Stimulated activated CD8-positive, alpha-beta memory T cell treated with anti-CD3 and anti-CD28 coated beads, Interleukin-4, amount 100 ng/mL, for 4 hours (primary cell): ENCODE results near the gene CACNA2D4.
"Not testable (repeated sequence)": the region's sequence is repeated elsewhere in the genome, so short reads cannot be mapped to it uniquely, and the experiment has no call there.

Source experiments
- DNase-seq, 2 donors: peaks; one replicate each; pipeline ENCODE4 v3.0.0-alpha.2; 2020; ENCODE audit warnings: low read depth in 2 of 2, low spot score in 1 of 2

Gene CACNA2D4

DNA sequence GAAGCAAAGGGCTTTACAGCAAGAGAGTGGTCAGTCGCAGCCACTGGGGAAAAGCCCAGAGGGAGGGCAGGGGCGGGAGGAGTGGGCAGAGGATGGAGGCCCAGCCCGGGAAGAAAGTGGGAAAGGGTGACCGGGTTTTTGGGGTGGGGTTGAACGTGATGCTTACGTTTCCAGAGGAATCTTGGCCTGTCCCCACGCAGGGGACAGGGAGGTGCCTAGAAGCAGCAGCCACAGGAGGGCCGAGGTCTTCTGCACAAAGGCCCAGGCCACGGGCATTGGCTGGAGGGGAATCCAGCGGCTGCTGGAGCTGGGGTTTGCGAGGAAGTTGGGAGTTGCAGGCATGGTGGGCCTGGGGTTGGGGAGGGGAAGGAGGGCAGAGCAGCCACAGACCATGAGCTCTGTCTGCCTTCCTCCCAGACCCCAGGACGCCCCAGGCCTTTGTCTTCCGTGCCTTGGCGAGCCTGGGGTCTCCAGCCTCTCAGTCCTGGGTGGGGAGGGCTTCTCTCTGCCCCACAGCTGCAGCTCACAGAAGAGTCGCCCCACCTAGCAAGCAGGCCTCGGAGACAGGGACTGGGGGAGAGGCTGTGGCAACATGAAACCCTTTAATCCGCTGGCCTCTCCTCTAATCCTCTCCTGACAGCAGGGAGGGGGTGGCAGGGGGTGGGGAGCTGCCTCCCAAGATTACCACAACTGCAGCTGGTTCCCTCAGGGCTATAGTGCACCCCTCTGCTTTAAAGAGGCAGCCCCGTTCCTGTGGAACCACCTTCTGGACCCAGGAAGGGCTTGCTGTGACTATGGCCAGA, at the start of gene CACNA2D4:
Gene CACNA2D4 (minus strand): TSS at position 572 of the 803 bp plus-strand sequence. CDS start 179 bp downstream, at position 393.
- no peak for DNase-seq

DNA sequence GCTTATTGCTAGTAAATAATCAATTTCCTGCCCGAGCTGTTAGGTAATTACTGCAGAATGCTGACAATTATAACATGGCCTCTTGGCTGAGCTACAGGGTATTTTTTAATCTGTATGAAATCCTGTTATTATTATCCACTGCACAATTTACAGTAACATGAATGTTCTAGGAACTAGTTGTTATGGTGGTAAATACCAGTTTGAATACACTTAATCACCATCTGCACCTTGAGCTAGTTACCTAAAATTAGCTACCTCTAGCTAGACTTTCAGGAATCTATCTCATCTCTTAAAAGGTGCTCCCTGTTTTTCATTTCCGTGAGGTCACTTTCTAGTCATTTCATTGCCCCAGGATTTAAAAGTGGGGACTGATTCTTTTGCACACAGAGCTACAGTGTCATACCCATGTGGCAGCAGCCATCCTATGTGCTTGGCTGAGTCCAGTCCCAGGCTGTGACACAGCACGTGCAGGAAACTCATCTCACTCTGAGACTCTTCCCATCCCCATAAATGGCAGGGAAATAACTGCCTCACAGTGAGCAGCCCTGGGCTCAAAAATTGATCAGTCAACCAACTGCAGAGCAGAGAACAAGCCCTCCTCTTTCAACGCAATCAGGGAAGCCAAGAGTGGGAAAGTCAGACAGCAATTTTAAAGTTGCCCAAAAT, 48.2 kb upstream of the CACNA2D4 start:
- DNase-seq = no peak

- no peak for DNase-seq
These were observed 47.5 kb upstream of the CACNA2D4 start for GRCh38 chr12:1965916-1966315.

- DNase-seq = no peak
These were observed 43.9 kb upstream of the CACNA2D4 start for GRCh38 chr12:1962051-1963020.

GRCh38 chr12:1956716-1957115, 38.3 kb upstream of the CACNA2D4 start:
- DNase-seq = no peak

- DNase-seq = no peak
These were observed 31.5 kb upstream of the CACNA2D4 start for GRCh38 chr12:1949771-1950470.

DNA sequence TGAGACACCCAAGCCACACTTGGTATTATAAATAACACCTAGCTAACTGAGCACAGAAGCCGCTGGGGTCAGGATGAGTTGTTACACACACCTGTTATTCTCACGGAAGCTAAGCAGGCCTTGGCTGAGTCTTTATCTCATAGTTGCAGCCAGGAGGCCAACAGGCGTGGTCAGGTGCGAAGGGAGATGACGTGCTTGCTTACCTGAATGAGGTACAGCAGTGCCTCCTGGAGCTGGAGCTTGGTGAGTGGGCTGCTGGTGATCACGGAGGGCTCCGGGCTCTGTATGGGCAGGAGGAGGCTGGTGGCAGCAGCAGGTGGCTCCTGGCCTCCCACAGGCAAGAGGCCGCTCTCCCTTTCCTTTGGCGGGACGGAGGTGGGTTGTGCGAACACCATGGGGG, 30.4 kb upstream of the CACNA2D4 start:
- no peak for DNase-seq

- no peak for DNase-seq
These were observed 28.6 kb upstream of the CACNA2D4 start for GRCh38 chr12:1947081-1947480.

- DNase-seq = no peak
These were observed 27.8 kb upstream of the CACNA2D4 start for GRCh38 chr12:1946296-1946695.

DNA sequence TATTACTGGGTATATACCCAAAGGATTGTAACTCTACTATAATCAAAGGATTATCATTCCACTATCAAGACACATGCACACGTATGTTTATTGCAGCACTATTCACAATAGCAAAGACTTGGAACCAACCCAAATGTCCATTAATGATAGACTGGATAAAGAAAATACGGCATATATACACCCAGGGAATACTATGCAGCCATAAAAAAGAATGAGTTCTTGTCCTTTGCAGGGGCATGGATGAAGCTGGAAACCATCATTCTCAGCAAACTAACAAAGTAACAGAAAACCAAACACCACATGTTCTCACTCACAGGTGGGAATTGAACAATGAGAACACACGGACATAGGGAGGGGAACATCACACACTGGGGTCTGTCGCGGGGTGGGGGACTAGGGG, 27.1 kb upstream of the CACNA2D4 start:
- not testable (repeated sequence) for DNase-seq

DNA sequence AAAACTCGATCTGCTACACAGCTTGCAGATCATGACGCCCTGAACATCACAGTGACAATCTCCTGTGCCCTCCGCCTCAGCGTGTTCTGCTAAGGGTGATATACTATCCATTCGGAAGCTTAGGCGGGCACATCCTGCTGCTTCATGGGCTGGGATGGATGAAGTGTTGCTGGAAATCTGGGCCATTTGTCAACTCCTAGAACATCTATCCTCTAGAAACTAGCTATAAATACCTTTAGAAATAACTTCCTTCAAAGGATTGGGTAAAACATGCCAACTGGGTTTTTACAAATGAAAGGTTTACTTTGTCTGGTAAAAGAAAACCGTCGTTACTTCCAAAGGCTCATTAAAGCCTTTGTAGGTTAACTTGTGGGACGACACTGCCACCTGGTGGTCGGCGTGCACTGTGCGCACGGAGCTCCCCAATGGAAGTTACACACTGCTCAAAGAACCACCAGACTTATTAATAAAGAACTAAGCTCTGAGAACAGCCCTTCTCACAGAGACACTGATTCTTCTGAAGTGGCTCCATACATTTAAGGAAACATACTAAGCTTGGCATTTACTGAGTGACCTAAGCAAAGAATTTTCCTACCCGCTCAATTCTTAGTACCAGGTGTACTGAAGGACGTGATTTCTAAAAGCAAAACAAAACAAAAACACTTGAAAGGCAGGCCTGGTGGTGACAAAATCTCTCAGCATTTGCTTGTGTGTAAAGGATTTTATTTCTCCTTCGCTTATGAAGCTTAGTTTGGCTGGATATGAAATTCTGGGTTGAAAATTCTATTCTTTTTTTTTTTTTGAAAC, 21.6 kb upstream of the CACNA2D4 start:
- peak; percentile 73 to 91 for DNase-seq

GRCh38 chr12:1939331-1939730, 20.9 kb upstream of the CACNA2D4 start:
- DNase-seq = no peak

DNA sequence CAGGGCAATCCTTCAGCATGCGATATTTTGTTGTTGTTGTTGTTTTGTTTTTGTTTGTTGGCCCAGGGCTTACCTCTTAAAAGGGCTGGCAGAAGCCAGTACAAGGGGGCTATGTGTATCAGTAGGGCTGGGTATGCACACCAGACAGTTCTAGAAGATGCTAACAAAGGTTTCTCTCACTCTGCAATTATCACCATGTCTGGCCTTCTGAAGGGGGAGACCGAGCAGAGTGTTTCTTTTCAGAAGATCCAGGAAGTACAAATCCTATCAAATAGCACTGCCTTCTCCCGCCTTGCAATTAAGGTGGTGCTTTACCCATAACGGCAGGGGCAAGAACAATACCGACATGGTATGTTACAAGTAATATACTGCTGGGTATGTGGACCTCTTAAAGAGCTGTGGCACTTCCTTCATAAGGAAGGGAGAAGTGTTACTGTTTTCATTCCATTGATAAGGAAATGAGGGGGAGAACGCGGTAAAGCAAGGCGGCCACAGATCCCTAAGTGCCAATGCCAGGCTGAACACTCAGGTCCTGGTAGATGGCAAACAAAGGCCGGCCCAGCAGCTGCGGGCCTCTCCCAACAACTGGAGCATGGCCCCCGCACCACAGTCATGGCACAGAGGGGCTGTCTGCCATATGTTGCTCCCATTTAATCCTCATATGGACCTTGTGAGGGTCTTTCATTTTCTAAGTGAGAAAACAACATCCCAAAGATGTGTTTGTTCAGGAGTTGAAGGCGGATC, 19.2 kb upstream of the CACNA2D4 start:
- no peak for DNase-seq

- DNase-seq = no peak
These were observed 18.2 kb upstream of the CACNA2D4 start for GRCh38 chr12:1936406-1937320.

GRCh38 chr12:1935700-1936378, 17.4 kb upstream of the CACNA2D4 start:
- no peak for DNase-seq

GRCh38 chr12:1935242-1935641, 16.8 kb upstream of the CACNA2D4 start:
- no peak for DNase-seq

- DNase-seq = no peak
These were observed 16.4 kb upstream of the CACNA2D4 start for GRCh38 chr12:1934831-1935230.

- DNase-seq = no peak
These were observed 15.6 kb upstream of the CACNA2D4 start for GRCh38 chr12:1934068-1934467.
